Neuron (in vitro differentiated cells): ENCODE data around the gene SLFN14.
"Not testable (repeated sequence)": the region's sequence is repeated elsewhere in the genome, so short reads cannot be mapped to it uniquely, and the experiment has no call there.

ENCODE experiments used
- H2AFZ ChIP-seq: one replicate; pipeline ENCODE4 v1.6.1; 2013; ENCODE audit warnings: low read depth, mild to moderate bottlenecking, inconsistent platforms, low read length, moderate library complexity
- H3K27me3 ChIP-seq: one replicate; pipeline ENCODE4 v1.6.1; 2013; ENCODE audit warnings: low read length; ENCODE audit not compliant: insufficient read depth
- H3K36me3 ChIP-seq: one replicate; pipeline ENCODE4 v1.6.1; 2013; ENCODE audit warnings: low read length; ENCODE audit not compliant: insufficient read depth
- H3K4me1 ChIP-seq: one replicate; pipeline ENCODE4 v1.6.1; 2013; ENCODE audit warnings: low read length; ENCODE audit not compliant: insufficient read depth
- H3K4me3 ChIP-seq: 2 replicates; pipeline ENCODE4 v1.5.1; 2013; ENCODE audit warnings: mild to moderate bottlenecking, low read length, moderate library complexity
- H3K9me3 ChIP-seq: one replicate; pipeline ENCODE4 v1.6.1; 2013; ENCODE audit warnings: low read length

SLFN14 gene

DNA sequence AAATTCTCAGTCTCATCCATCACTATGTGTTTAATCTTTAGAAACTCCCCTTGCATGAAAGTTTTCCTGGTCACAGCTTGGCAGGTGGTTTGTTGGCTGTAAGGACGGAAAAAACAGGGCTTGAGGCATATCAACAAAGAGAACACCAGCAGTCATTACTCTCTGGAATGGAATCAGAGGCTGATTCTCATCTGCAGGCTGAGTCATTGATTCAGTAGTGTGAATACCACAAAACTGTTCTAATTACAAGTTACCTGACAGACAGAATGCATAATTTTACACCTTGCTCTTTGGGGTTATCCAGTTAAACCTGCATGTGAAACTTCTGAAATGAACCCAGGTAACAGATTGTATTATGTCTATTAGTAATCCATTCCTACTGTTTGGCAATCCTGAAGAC is 11.6 kb downstream of the SLFN14 start:
- H3K4me3 ChIP-seq, result no peak overlapping the region
- H3K36me3 ChIP-seq, result no peaks in the 10 kb centered on the region
- H3K9me3 ChIP-seq, result no peaks in the 10 kb centered on the region
- no peaks in the 10 kb centered on the region for H3K4me1 ChIP-seq
- H3K27me3 ChIP-seq, result peaks cover 18% of the 10 kb centered on the region
- no peak overlapping the region for H2AFZ ChIP-seq

DNA sequence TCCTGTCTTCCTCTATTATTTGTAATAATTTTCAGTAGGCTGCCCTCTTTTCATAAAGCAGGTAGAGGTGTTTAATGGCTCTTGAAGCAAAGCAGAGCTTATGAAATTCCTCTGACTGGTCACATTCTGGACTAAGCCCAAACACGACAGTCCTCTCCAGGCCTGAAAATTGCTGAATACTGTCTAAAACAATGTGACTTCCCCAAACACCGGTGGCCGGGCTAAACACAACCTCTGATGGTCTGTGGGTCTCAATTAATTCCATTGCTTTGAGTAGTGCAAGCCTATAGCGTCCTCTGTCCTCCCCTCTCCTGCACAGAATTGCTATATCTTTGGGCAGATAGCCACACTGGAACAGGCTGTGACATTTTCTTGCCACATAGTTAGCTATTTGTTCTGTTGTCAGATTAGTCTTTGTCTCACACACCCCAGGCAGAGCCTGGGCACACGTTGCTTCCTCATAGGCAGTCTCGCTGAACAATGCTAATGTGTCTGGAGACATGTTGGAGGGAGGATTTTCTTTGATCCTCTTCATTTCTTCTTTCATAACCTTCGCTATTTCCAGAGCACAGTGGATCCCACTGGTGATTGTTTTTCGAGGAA is 12.3 kb downstream of the SLFN14 start:
- Histone ChIP-seq H3K27me3 (peaks cover 18% of the 10 kb centered on the region), H3K4me1 (no peaks in the 10 kb centered on the region), H3K36me3 (no peaks in the 10 kb centered on the region), H3K9me3 (no peaks in the 10 kb centered on the region), H3K4me3 (no peak overlapping the region), H2AFZ (no peak overlapping the region)

DNA sequence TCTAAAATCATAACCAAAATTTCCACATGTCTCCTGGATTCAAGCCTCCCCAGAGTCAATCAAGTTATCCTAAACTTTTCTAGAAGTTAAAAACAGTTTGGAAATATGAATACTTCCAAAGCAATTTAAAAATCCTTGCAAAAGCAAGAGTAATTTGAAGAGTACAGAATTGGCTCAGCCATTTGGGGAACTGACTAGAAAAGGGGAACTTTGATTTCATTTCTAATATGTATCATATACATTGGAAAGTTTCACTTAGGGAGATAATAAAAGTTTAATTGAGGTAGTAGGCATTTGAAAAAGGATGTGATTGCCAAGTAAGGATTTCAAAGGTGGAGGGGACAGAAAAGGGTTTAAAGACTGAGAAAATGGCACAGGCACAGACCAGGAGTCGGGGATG is 14.1 kb downstream of the SLFN14 start:
- Histone ChIP-seq H3K27me3 (peaks cover 17% of the 10 kb centered on the region), H2AFZ (no peak overlapping the region)

DNA sequence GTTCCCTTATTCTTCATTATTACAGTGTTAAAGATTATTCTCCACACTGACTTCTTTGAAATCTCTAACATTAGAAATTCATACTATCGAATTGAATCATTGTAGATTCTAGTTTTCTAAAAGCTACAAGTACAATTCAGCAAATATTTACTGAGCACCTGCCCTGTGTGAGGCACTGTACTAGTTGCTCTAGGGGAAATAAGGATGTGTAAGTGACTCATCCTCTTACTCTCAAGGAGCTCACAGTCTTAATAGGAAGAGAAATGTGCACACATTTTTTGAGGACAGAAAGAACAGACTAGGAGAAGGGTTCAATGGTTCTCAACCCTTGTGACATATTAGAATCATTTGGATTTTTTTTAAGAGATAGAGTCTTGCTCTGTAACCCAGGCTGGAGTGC is 15.5 kb downstream of the SLFN14 start:
- no peak overlapping the region for H3K4me3 ChIP-seq
- H3K9me3 ChIP-seq, result no peaks in the 10 kb centered on the region
- H3K4me1 ChIP-seq, result no peaks in the 10 kb centered on the region
- no peak overlapping the region for H2AFZ ChIP-seq
- peaks cover 26% of the 10 kb centered on the region for H3K27me3 ChIP-seq
- H3K36me3 ChIP-seq, result no peaks in the 10 kb centered on the region

More for the DNA sequence above, 14.1 kb downstream of the SLFN14 start:
- H3K4me1 ChIP-seq, result no peaks in the 10 kb centered on the region
- H3K4me3 ChIP-seq, result no peak overlapping the region
- no peaks in the 10 kb centered on the region for H3K36me3 ChIP-seq
- no peaks in the 10 kb centered on the region for H3K9me3 ChIP-seq

DNA sequence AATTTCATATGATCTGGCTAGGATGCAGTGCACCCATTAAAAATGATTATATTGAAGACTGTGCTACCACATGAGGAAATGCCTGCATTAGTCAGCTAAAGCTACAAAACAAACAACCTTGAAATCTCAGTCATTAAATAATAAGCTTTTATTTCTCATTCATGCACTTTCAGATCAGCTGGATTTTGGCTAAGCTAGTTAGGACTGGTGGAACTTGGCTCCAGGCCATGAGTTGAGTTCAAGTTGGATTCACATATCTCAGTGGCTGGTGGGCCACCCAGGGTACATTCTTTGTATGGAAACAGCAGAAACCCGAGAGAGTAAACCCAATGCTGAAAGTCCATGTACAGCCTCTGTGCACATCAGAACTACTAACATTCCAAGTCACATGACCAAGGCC is 16.8 kb downstream of the SLFN14 start:
- no peak overlapping the region for H2AFZ ChIP-seq
- H3K4me3 ChIP-seq, result no peak overlapping the region
- H3K36me3 ChIP-seq, result no peaks in the 10 kb centered on the region
- H3K27me3 ChIP-seq, result peaks cover 28% of the 10 kb centered on the region
- H3K4me1 ChIP-seq, result no peaks in the 10 kb centered on the region
- H3K9me3 ChIP-seq, result no peaks in the 10 kb centered on the region

DNA sequence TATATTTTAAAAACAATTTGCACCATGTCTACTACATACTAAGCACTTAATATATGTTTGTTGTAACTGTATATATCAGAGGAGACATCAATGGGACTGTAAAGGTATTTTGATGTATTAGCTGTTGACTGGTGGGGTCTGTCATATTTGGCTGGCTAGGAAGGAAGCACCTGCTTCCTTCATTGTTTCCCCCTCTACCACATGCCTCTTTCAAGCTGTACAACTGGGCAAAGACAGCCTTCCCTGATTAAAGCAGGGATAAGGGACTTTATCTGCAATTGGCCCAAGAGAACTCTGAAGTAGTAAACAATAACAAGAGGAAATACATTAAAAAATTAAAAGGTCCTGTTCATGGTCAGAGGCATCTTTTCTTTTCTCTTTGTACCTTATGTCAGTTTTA is 17.6 kb downstream of the SLFN14 start:
- peaks cover 24% of the 10 kb centered on the region for H3K27me3 ChIP-seq

DNA sequence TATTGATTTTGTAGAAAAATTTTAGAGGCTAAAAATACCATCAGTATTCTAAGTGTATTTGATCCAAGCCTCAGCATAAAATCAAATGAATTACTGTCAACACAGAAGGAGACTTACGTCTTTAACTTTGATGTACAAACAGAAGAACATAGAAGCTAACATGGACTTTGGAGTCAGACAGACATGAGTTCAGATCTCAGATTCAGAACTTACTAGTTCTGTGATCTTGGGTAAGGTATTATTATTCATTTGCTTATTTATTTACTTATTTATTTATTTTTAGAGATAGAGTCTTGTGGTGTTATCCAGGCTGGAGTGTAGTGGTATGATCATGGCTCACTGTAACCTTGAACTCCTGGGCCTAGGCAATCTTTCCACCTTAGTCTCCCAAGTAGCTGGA is 19.2 kb downstream of the SLFN14 start:
- Histone ChIP-seq H3K27me3 (peaks cover 25% of the 10 kb centered on the region), H3K9me3 (no peaks in the 10 kb centered on the region), H2AFZ (no peak overlapping the region), H3K4me1 (no peaks in the 10 kb centered on the region), H3K4me3 (no peak overlapping the region), H3K36me3 (no peaks in the 10 kb centered on the region)

More for the DNA sequence above, 17.6 kb downstream of the SLFN14 start:
- no peak overlapping the region for H2AFZ ChIP-seq
- H3K9me3 ChIP-seq, result no peaks in the 10 kb centered on the region
- no peaks in the 10 kb centered on the region for H3K4me1 ChIP-seq
- H3K36me3 ChIP-seq, result no peaks in the 10 kb centered on the region
- H3K4me3 ChIP-seq, result no peak overlapping the region

DNA sequence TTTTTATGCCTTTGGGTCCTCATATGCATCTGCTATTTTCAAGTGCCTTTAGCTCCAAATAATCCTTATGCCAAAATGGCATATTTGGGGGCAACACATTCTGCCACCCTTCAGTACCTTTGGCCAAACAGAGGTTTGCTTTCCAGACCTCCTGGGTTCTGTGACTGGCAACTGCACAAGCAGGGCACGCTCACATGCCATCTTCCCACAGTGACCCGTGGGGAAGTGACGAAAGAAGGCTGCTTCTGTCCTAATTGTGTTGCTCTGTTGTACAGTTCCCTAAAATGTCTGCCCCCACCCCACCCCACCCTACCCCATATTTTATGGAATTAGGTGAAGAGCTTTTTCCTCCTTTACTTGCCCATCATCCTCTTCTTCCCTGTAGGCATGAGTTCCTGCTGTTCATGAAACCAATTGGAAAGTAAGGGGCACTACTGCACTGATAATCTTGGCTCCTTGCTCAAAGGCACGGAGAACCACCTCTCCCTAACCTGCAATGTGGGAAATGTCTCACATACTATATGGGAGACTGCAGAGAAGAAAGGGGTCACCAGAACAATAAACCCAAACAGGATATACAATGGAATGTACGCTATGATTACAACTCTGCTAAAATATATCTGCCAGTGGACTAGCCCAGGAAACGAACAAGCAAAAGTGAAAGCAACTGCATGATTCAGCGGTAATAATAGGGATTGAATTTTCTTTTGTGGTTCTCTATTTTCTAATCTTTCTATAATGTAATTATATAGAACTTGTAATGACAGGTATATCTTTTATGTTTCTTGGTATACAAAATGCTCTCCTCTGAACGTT is 19.8 kb downstream of the SLFN14 start:
- no peak overlapping the region for H3K4me3 ChIP-seq
- no peaks in the 10 kb centered on the region for H3K4me1 ChIP-seq
- peaks cover 22% of the 10 kb centered on the region for H3K27me3 ChIP-seq

DNA sequence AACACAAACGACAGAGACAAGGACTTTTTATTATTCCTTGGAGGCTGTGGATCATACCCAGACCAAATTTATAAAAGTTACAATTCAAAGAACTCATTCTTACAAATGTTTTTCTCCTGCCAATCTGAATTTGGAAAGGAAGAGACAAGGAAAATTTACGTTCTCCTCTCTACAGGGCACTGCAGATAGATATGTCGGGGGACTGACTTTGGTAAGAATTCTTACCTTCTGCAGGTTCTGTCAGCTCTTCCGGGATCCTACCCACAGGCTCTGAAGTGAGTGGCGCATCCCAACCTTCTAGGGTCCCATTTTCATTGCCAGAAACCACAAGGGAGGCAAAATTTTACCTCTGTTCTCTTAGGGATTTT is 21.0 kb downstream of the SLFN14 start:
- H2AFZ ChIP-seq, result no peak overlapping the region
- no peaks in the 10 kb centered on the region for H3K4me1 ChIP-seq
- H3K4me3 ChIP-seq, result no peak overlapping the region
- no peaks in the 10 kb centered on the region for H3K9me3 ChIP-seq
- no peaks in the 10 kb centered on the region for H3K36me3 ChIP-seq
- peaks cover 20% of the 10 kb centered on the region for H3K27me3 ChIP-seq

More for the DNA sequence above, 19.8 kb downstream of the SLFN14 start:
- Histone ChIP-seq H2AFZ (no peak overlapping the region), H3K9me3 (no peaks in the 10 kb centered on the region), H3K36me3 (no peaks in the 10 kb centered on the region)

DNA sequence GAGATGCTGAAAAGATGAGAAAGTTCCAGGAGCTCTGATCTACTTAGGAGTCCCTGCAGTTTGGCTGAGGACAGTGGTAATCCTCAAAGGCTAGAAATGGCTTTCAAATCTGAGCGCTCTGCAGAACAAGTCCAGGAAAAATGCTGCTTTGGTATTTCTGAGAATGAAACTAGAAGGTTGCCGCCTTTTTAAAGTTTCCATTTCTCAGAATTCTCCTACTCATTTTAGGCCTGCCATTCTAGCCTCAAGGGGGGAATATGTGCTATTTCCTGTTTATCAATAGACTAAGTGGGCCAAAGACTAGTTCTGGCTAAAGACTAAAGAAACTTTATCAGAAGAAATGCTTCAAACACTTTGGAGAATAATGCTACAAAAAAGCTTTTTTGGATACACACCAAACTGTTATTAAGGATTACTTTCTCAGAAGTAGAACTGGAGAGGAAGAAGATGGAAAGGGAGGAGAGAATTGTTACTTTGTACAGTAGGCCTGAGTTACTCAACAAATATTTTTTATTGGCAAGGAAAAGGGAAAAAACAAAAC is 22.9 kb downstream of the SLFN14 start, which contains the start of gene SLFN12L:
Gene SLFN12L, minus strand, starts transcription at position 78 of the 541 bp plus-strand sequence. CDS start 15,314 bp downstream, outside the sequence.
- no peak within 1 kb of the TSS for H2AFZ ChIP-seq
- H3K4me1 ChIP-seq, result no peaks in the 10 kb centered on the region
- H3K27me3 ChIP-seq, result peaks cover 20% of the 10 kb centered on the region
- H3K9me3 ChIP-seq, result no peaks in the 10 kb centered on the region
- no peaks in the 10 kb centered on the region for H3K36me3 ChIP-seq
- no peak within 1 kb of the TSS for H3K4me3 ChIP-seq

DNA sequence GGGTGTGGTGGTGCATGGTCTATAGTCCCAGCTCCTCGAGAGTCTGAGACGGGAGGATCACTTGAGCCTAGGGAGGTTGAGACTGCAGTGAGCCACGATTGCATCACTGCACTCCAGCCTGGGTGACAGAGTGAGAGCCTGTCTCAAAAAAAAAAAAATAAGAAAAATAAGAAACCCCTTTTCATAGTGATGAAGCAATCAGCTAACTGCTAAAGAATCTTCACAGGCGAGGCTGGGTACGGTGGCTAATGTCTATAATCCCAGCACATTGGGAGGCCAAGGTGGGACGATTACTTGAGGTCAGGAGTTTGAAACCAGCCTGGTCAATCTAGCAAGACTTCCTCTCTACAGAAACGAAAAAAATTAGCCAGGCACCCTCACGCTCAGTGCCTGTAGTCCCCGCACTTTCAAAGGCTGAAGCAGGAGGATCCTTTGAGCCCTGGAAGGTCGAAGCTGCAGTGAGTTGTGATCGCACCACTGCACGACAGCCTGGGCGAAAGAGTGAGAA is 23.9 kb downstream of the SLFN14 start:
- H3K9me3 ChIP-seq, result no peaks in the 10 kb centered on the region
- no peaks in the 10 kb centered on the region for H3K36me3 ChIP-seq
- H3K4me1 ChIP-seq, result no peaks in the 10 kb centered on the region
- no peak overlapping the region for H3K4me3 ChIP-seq
- no peak overlapping the region for H2AFZ ChIP-seq
- H3K27me3 ChIP-seq, result peaks cover 18% of the 10 kb centered on the region

DNA sequence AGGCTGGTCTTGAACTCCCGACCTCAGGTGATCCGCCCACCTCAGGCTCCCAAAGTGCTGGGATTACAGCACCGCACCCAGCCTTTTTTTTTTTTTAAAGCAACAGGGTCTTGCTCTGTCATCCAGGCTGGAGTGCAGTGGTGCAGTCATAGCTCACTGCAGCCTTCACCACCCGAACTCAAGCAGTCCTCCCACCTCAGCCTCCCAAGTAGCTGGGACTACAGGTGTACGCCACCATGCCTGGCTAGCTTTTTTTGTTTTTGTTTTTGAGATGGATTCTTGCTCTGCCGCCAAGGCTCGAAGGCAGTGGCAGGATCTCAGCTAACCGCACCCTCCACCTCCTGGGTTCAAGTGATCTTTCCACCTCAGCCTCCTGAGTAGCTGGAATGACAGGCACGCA is 25.2 kb downstream of the SLFN14 start:
- H3K9me3 ChIP-seq, H3K4me3 ChIP-seq, H3K36me3 ChIP-seq, H2AFZ ChIP-seq, H3K4me1 ChIP-seq: not testable (repeated sequence)
- peaks cover 15% of the 10 kb centered on the region for H3K27me3 ChIP-seq

DNA sequence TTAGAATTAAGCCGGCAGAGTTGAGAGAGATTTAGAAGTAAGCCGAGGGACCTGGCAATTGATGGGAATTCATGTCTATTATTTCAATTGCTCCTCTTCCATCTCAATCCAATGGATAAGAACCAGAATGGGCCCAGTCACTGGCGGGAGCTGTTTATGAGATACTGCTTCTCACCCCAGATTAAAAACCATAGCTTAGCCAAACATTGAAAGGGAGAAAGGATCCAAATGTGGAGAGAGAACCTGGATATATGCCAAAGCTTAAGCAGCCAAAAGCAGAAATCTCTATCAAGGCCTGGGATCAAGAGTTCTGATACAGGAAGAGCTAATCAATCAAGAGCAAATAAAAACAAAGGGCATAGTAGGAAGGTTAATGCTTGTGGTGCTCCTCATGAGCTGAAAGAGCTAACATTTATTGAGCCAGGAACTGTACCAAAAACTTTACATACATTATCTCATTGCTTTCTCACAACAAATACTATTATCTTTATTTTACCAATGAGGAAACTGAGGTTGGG is 26.0 kb downstream of the SLFN14 start:
- peaks cover 7% of the 10 kb centered on the region for H3K27me3 ChIP-seq
- no peak overlapping the region for H2AFZ ChIP-seq
- H3K36me3 ChIP-seq, result no peaks in the 10 kb centered on the region
- no peaks in the 10 kb centered on the region for H3K4me1 ChIP-seq
- no peaks in the 10 kb centered on the region for H3K9me3 ChIP-seq
- no peak overlapping the region for H3K4me3 ChIP-seq
